Glutamatergic neuron (in vitro differentiated cells): Measurements from ENCODE around the gene C11orf58. TPM values are rescaled to one million over a fixed set of nuclear protein-coding genes. Genes with fewer than 3 reads are reported as not detected.

ENCODE experiments used
- DNase-seq: peaks from one replicate; pipeline ENCODE4 v3.0.0; 2022
- H3K27ac Mint-ChIP-seq: one replicate; pipeline ENCODE4 v1.8.0; 2020; ENCODE audit warnings: mild to moderate bottlenecking, mixed read lengths, inconsistent platforms; ENCODE audit not compliant: unreplicated experiment
- H3K27me3 Mint-ChIP-seq: one replicate; pipeline ENCODE4 v1.8.0; 2020; ENCODE audit warnings: mild to moderate bottlenecking, moderate library complexity, mixed read lengths, inconsistent platforms; ENCODE audit not compliant: unreplicated experiment
- H3K36me3 Mint-ChIP-seq: one replicate; pipeline ENCODE4 v1.8.0; 2020; ENCODE audit warnings: mild to moderate bottlenecking, mixed read lengths, inconsistent platforms; ENCODE audit not compliant: unreplicated experiment
- H3K4me1 Mint-ChIP-seq: one replicate; pipeline ENCODE4 v1.8.0; 2020; ENCODE audit warnings: mild to moderate bottlenecking, low read depth, mixed read lengths, inconsistent platforms; ENCODE audit not compliant: unreplicated experiment
- H3K4me3 Mint-ChIP-seq: one replicate; pipeline ENCODE4 v1.8.0; 2020; ENCODE audit warnings: mild to moderate bottlenecking, mixed read lengths, inconsistent platforms; ENCODE audit not compliant: unreplicated experiment
- H3K9me3 Mint-ChIP-seq: one replicate; pipeline ENCODE4 v1.8.0; 2020; ENCODE audit warnings: mild to moderate bottlenecking, moderate library complexity, mixed read lengths, inconsistent platforms; ENCODE audit not compliant: unreplicated experiment
- total RNA-seq: library from RNA; stranded (reverse); fragmentation: NEBNext Ultra II Directional; extraction: Animal tissue kit (Norgen Biotek cat#: 25700); gene quantifications from one replicate; pipeline ENCODE4 v1.2.1, GENCODE V29; 2021; ENCODE audit not compliant: unreplicated experiment
- TF ChIP-seq, protein P1 (sequence below): fragments of 200-600 bp; sonication (generic); IDR thresholded peaks from one replicate; pipeline ENCODE4 v1.5.0; 2021; ENCODE audit not compliant: partially characterized antibody, unreplicated experiment

Gene C11orf58
- total RNA-seq, 1 donor from 2014 or later: 169 TPM

DNA sequence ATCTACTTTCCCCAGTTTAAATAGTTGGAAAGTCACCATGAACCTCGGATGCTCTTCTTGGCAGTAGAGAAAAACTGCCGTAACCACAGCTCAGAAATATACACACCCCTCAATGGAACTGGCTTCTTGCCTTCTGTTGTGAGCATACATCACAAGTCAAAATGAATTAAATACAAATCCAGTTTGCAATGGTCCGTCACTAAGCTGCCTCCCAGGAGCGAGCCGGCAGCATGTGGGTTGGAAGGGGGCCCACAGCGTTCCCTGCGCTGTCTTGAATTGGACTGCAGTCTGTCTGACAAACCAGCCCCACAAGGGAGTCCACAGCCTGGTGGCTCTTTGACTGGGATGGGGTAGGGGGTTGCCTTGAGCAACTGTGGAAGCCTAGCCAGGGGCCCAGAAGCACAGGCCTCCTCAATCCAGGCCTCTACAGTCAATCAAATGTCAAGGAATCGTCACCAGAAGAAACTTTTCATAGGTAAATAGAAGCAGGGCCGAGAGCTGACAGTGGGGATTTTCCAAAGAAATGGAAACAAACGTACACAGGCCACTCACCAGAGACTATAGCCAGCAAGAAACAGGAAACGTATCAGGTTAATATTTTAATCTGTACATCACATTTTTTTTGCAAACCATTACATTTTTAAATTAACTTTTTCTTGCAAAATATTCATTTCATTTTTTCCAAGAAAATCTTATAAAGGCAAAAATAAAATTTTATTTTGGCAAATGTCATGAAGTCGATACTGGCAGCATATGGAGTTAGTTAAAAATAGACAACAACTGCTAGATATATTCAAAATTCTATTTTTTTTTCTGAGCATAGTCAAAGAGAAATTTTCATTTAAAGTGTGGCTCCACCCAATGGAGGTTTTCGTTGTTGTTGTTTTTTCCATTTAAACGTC lies 38.5 kb downstream of the C11orf58 start:
- Mint-ChIP-seq H3K36me3 (no peaks in the 10 kb centered on the region), H3K27me3 (no peaks in the 10 kb centered on the region), H3K27ac (no peak overlapping the region), H3K4me3 (no peak overlapping the region), H3K9me3 (peaks cover 7% of the 10 kb centered on the region), H3K4me1 (peaks cover 3% of the 10 kb centered on the region)
- TF ChIP-seq, protein P1, sequence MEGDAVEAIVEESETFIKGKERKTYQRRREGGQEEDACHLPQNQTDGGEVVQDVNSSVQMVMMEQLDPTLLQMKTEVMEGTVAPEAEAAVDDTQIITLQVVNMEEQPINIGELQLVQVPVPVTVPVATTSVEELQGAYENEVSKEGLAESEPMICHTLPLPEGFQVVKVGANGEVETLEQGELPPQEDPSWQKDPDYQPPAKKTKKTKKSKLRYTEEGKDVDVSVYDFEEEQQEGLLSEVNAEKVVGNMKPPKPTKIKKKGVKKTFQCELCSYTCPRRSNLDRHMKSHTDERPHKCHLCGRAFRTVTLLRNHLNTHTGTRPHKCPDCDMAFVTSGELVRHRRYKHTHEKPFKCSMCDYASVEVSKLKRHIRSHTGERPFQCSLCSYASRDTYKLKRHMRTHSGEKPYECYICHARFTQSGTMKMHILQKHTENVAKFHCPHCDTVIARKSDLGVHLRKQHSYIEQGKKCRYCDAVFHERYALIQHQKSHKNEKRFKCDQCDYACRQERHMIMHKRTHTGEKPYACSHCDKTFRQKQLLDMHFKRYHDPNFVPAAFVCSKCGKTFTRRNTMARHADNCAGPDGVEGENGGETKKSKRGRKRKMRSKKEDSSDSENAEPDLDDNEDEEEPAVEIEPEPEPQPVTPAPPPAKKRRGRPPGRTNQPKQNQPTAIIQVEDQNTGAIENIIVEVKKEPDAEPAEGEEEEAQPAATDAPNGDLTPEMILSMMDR: no peak
- no peak for DNase-seq

DNA sequence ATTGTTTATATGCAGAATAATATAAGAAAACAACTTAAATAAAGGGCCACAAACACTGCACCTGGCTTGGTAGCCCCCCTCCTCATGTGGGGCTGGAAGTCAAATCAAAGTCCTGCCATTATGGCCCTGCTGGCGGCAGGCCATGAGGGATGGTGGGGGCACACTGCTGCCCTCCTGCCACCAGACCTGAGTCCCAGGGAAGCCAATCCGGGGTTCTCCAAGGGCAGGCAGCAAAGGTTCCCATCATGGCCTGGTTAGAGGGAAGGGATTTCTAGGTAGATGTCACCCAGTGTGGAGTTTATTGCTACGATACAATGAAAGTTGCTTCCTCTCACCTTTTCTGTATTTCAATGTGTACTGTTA lies 39.1 kb downstream of the C11orf58 start:
- H3K4me3 Mint-ChIP-seq: no peak overlapping the region
- TF ChIP-seq, protein P1: no peak
- no peak overlapping the region for H3K27ac Mint-ChIP-seq

DNA sequence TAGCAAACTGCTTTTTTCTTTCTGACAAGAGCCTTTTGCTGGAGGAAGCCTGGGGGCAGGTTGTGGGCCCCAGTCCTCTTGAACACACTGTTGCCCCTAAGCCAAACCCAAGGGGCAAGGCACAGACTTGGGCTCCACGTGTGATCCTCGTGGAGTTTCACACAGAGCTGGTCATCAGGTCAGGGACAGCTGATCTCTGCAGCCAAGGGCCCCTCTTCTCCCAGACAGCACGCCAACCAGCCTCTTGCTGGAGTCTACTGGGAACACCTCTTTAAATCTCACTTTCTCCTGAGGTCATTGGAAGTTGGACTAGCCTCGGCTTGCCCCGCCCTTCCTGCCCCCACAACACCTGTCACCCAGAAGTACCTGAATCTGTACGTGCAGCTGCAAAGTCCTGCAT lies 39.8 kb downstream of the C11orf58 start:
- no peak overlapping the region for H3K4me3 Mint-ChIP-seq
- no peak overlapping the region for H3K27ac Mint-ChIP-seq
- H3K9me3 Mint-ChIP-seq: peaks cover 7% of the 10 kb centered on the region
- H3K27me3 Mint-ChIP-seq: no peaks in the 10 kb centered on the region
- TF ChIP-seq, protein P1: no peak
- no peaks in the 10 kb centered on the region for H3K36me3 Mint-ChIP-seq
- no peak for DNase-seq
- H3K4me1 Mint-ChIP-seq: peaks cover 3% of the 10 kb centered on the region

More for the DNA sequence above, 39.1 kb downstream of the C11orf58 start:
- Mint-ChIP-seq H3K9me3 (peaks cover 7% of the 10 kb centered on the region), H3K4me1 (peaks cover 3% of the 10 kb centered on the region), H3K36me3 (no peaks in the 10 kb centered on the region), H3K27me3 (no peaks in the 10 kb centered on the region)
- no peak for DNase-seq

DNA sequence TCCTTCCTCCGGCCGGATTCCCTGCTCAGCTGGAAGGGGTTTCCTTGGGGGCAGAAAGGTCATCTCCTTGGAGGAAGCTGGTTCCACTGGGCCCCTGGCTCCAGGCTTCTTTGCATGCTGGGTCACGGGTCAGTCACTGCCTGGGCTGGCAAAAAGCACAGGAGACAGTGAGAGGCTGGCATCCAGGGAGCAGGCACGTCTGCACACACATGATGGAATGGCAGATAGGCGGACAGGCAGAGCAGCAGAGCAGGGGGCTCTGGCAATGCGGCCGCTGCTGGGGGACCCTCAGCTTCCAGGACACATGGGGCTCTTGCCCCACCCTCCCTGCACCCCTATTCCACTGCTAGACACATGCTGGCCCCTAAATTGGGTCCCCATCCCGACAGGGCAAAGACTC lies 40.4 kb downstream of the C11orf58 start:
- TF ChIP-seq, protein P1: no peak
- peaks cover 1% of the 10 kb centered on the region for H3K27me3 Mint-ChIP-seq
- no peak for DNase-seq
- no peaks in the 10 kb centered on the region for H3K36me3 Mint-ChIP-seq
- peaks cover 3% of the 10 kb centered on the region for H3K4me1 Mint-ChIP-seq
- peaks cover 7% of the 10 kb centered on the region for H3K9me3 Mint-ChIP-seq
- no peak overlapping the region for H3K4me3 Mint-ChIP-seq
- H3K27ac Mint-ChIP-seq: no peak overlapping the region

DNA sequence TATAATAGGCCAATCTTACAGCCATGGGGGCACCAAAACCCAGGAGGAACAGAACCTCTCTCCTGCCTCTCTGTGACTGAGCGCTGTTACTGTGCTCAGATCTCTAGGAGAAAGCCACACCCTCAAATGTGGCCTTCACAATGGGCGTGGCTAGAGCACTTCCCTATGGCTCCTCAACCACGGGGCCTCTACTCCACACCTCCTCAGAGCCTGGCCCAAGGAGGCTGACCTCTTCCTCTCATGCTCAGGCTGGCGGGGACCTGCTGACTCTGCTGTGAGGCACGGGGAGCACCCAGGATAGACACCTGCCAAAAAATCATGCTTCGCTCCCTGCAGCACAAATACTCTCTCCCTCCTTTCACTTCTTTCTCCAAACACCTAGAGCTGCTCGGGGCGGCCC lies 41.0 kb downstream of the C11orf58 start:
- Mint-ChIP-seq H3K27ac (no peak overlapping the region), H3K36me3 (no peaks in the 10 kb centered on the region), H3K4me1 (peaks cover 3% of the 10 kb centered on the region), H3K27me3 (peaks cover 1% of the 10 kb centered on the region), H3K4me3 (no peak overlapping the region), H3K9me3 (peaks cover 7% of the 10 kb centered on the region)
- no peak for DNase-seq
- TF ChIP-seq, protein P1: no peak
